Central memory CD8-positive, alpha-beta T cell (primary cell): ENCODE results near the gene CDK5.
"Not testable (repeated sequence)": the region's sequence is repeated elsewhere in the genome, so short reads cannot be mapped to it uniquely, and the experiment has no call there.

Experiments
- ATAC-seq: fragments of 150-1000 bp; cut with Tn5 transposase; replicated peaks from 2 replicates; pipeline ENCODE4 v1.10.0; 2022; ENCODE audit warnings: mild to moderate bottlenecking, moderate FRiP score, moderate number of reproducible peaks; ENCODE audit not compliant: poor library complexity, severe bottlenecking; ENCODE audit errors: extremely low read depth
- DNase-seq, 2 donors: peaks; one replicate each; pipeline ENCODE4 v3.0.0; 2021; ENCODE audit warnings: low spot score in 2 of 2
- H3K27ac Mint-ChIP-seq: one replicate; pipeline ENCODE4 v1.8.0; 2022; ENCODE audit warnings: low read depth, mild to moderate bottlenecking, moderate library complexity, mixed read lengths
- H3K27me3 Mint-ChIP-seq: one replicate; pipeline ENCODE4 v1.8.0; 2022; ENCODE audit warnings: mixed read lengths
- H3K36me3 Mint-ChIP-seq: one replicate; pipeline ENCODE4 v1.8.0; 2022; ENCODE audit warnings: mild to moderate bottlenecking, moderate library complexity, mixed read lengths; ENCODE audit not compliant: insufficient read depth
- H3K4me1 Mint-ChIP-seq: one replicate; pipeline ENCODE4 v1.8.0; 2022; ENCODE audit warnings: mixed read lengths
- H3K4me3 Mint-ChIP-seq: one replicate; pipeline ENCODE4 v1.8.0; 2022; ENCODE audit warnings: mild to moderate bottlenecking, moderate library complexity, mixed read lengths
- H3K9me3 Mint-ChIP-seq: one replicate; pipeline ENCODE4 v1.8.0; 2022; ENCODE audit warnings: mixed read lengths

The CDK5 gene

GRCh38 chr7:151027728-151028130 lies 30.0 kb downstream of the CDK5 start:
- H3K27ac Mint-ChIP-seq, result peak overlapping the region; percentile 93
- not testable (repeated sequence) for H3K27me3 Mint-ChIP-seq, DNase-seq, H3K36me3 Mint-ChIP-seq, H3K9me3 Mint-ChIP-seq
- H3K4me1 Mint-ChIP-seq, result peaks cover 38% of the 10 kb centered on the region
- ATAC-seq, result peak; percentile 28
- H3K4me3 Mint-ChIP-seq, result peak overlapping the region; percentile 85

GRCh38 chr7:151026771-151027727 lies 30.6 kb downstream of the CDK5 start:
- peak overlapping the region; percentile 85 for H3K4me3 Mint-ChIP-seq
- ATAC-seq, result not testable (repeated sequence)

GRCh38 chr7:151025924-151026671 lies 31.6 kb downstream of the CDK5 start:
- Mint-ChIP-seq H3K4me1 (peaks cover 26% of the 10 kb centered on the region), H3K36me3 (peaks cover 9% of the 10 kb centered on the region), H3K27ac (no peak overlapping the region), H3K27me3 (peaks cover 17% of the 10 kb centered on the region), H3K4me3 (no peak overlapping the region), H3K9me3 (no peaks in the 10 kb centered on the region)
- DNase-seq (no peak), ATAC-seq (no peak)

More at GRCh38 chr7:151026771-151027727, 30.6 kb downstream of the CDK5 start:
- H3K36me3 Mint-ChIP-seq, H3K9me3 Mint-ChIP-seq, H3K27me3 Mint-ChIP-seq, DNase-seq: not testable (repeated sequence)
- H3K4me1 Mint-ChIP-seq, result peaks cover 36% of the 10 kb centered on the region
- peak overlapping the region; percentile 93 for H3K27ac Mint-ChIP-seq

GRCh38 chr7:151024435-151025056 lies 33.2 kb downstream of the CDK5 start, which contains the start of gene ATG9B:
Gene ATG9B (minus strand): TSS chr7:151024494. CDS start chr7:151024423, 71 bp downstream.
- H3K4me3 Mint-ChIP-seq, result no peak within 1 kb of the TSS
- H3K9me3 Mint-ChIP-seq, result no peaks in the 10 kb centered on the region
- H3K27me3 Mint-ChIP-seq, result peaks cover 33% of the 10 kb centered on the region
- peaks cover 9% of the 10 kb centered on the region for H3K36me3 Mint-ChIP-seq
- ATAC-seq (no peak), DNase-seq (no peak)
- peak within 1 kb of the TSS; percentile 25 for H3K27ac Mint-ChIP-seq
- peaks cover 20% of the 10 kb centered on the region for H3K4me1 Mint-ChIP-seq

- Mint-ChIP-seq H3K9me3 (no peaks in the 10 kb centered on the region), H3K27me3 (peaks cover 46% of the 10 kb centered on the region), H3K4me3 (no peak overlapping the region), H3K4me1 (peaks cover 22% of the 10 kb centered on the region), H3K36me3 (peaks cover 6% of the 10 kb centered on the region), H3K27ac (no peak overlapping the region)
- DNase-seq, result no peak
- ATAC-seq, result no peak
These were observed 34.5 kb downstream of the CDK5 start for GRCh38 chr7:151023232-151023631.

GRCh38 chr7:151020231-151020630 lies 37.5 kb downstream of the CDK5 start:
- Mint-ChIP-seq H3K9me3 (no peaks in the 10 kb centered on the region), H3K27ac (no peak overlapping the region), H3K27me3 (peaks cover 51% of the 10 kb centered on the region), H3K4me3 (peak overlapping the region; percentile 75), H3K36me3 (peaks cover 9% of the 10 kb centered on the region), H3K4me1 (peaks cover 30% of the 10 kb centered on the region)
- ATAC-seq (no peak), DNase-seq (no peak)

- Mint-ChIP-seq H3K9me3 (no peaks in the 10 kb centered on the region), H3K27ac (peak overlapping the region; percentile 54), H3K4me3 (peak overlapping the region; percentile 75), H3K4me1 (peaks cover 40% of the 10 kb centered on the region), H3K27me3 (peaks cover 51% of the 10 kb centered on the region), H3K36me3 (peaks cover 15% of the 10 kb centered on the region)
- ATAC-seq, result no peak
- no peak for DNase-seq
These were observed 38.6 kb downstream of the CDK5 start for GRCh38 chr7:151019130-151019447.

- peak overlapping the region; percentile 75 for H3K4me3 Mint-ChIP-seq
- DNase-seq (peak in 1 of 2 donors; percentile 37), ATAC-seq (peak; percentile 26)
- H3K9me3 Mint-ChIP-seq, result no peaks in the 10 kb centered on the region
- peaks cover 46% of the 10 kb centered on the region for H3K4me1 Mint-ChIP-seq
- H3K36me3 Mint-ChIP-seq, result peaks cover 20% of the 10 kb centered on the region
- peaks cover 51% of the 10 kb centered on the region for H3K27me3 Mint-ChIP-seq
- peak overlapping the region; percentile 41 for H3K27ac Mint-ChIP-seq
These were observed 39.1 kb downstream of the CDK5 start for GRCh38 chr7:151018421-151019129.

GRCh38 chr7:151017953-151018420 lies 39.7 kb downstream of the CDK5 start:
- DNase-seq (peak; percentile 54 to 79), ATAC-seq (peak; percentile 51)
- Mint-ChIP-seq H3K4me3 (peak overlapping the region; percentile 75), H3K27ac (peak overlapping the region; percentile 41), H3K9me3 (no peaks in the 10 kb centered on the region), H3K36me3 (peaks cover 25% of the 10 kb centered on the region), H3K27me3 (peaks cover 47% of the 10 kb centered on the region), H3K4me1 (peaks cover 46% of the 10 kb centered on the region)

- peaks cover 29% of the 10 kb centered on the region for H3K36me3 Mint-ChIP-seq
- peak overlapping the region; percentile 41 for H3K27ac Mint-ChIP-seq
- ATAC-seq (no peak), DNase-seq (no peak)
- H3K4me3 Mint-ChIP-seq, result peak overlapping the region; percentile 75
- peaks cover 42% of the 10 kb centered on the region for H3K27me3 Mint-ChIP-seq
- peaks cover 51% of the 10 kb centered on the region for H3K4me1 Mint-ChIP-seq
- no peaks in the 10 kb centered on the region for H3K9me3 Mint-ChIP-seq
These were observed 40.2 kb downstream of the CDK5 start for GRCh38 chr7:151017370-151017952.

GRCh38 chr7:151016942-151017341 lies 40.8 kb downstream of the CDK5 start:
- Mint-ChIP-seq H3K4me1 (peaks cover 56% of the 10 kb centered on the region), H3K4me3 (no peak overlapping the region), H3K27ac (peak overlapping the region; percentile 73), H3K9me3 (no peaks in the 10 kb centered on the region), H3K27me3 (peaks cover 42% of the 10 kb centered on the region), H3K36me3 (peaks cover 29% of the 10 kb centered on the region)
- DNase-seq (no peak), ATAC-seq (no peak)
